Upper lobe of left lung (tissue), 6 donors: ENCODE data around the gene PTPRM. TPM values are rescaled to one million over a fixed set of nuclear protein-coding genes. Genes with fewer than 3 reads are reported as not detected.

Source experiments
- ATAC-seq, 2 donors: fragments of 200-7000 bp; cut with Tn5 transposase; one replicate each; pipeline ENCODE4 v1.9.1; 2022; ENCODE audit warnings: mild to moderate bottlenecking in 2 of 2, moderate library complexity in 2 of 2; ENCODE audit not compliant: low FRiP score in 2 of 2
- DNase-seq, 2 donors: peaks; one replicate each; pipeline ENCODE4 v3.0.0-alpha.2; 2019 to 2020
- H3K27ac ChIP-seq, 4 donors: fragments of 200-600 bp; sonication (generic); one replicate each; pipeline ENCODE4 v1.5.1; 2016 to 2019
- H3K27me3 ChIP-seq, 4 donors: fragments of 200-600 bp; sonication (generic); one replicate each; pipeline ENCODE4 v1.5.1; 2017 to 2019
- H3K36me3 ChIP-seq, 4 donors: fragments of 200-600 bp; sonication (generic); one replicate each; pipeline ENCODE4 v1.5.1; 2016 to 2019
- H3K4me1 ChIP-seq, 4 donors: fragments of 200-600 bp; sonication (generic); one replicate each; pipeline ENCODE4 v1.5.1; 2018 to 2019
- H3K4me3 ChIP-seq, 4 donors: fragments of 200-600 bp; sonication (generic); one replicate each; pipeline ENCODE4 v1.5.1; 2017 to 2019; ENCODE audit warnings: mild to moderate bottlenecking in 2 of 4, moderate library complexity in 1 of 4
- H3K9me3 ChIP-seq, 4 donors: fragments of 200-600 bp; sonication (generic); one replicate each; pipeline ENCODE4 v1.5.1; 2018 to 2019
- CTCF ChIP-seq, 6 experiments: fragments of 450-650 bp in 4 of 6; fragments of 200-600 bp in 2 of 6; sonication (generic) in 2 of 6; IDR thresholded peaks; one replicate each; pipeline ENCODE4 v1.5.1; 2016 to 2019; ENCODE audit warnings: antibody characterized with exemption in 6 of 6
- EP300 ChIP-seq, 4 donors: sonication (generic); formaldehyde crosslinking; IDR thresholded peaks; one replicate each; pipeline ENCODE4 v1.5.1; 2017; ENCODE audit warnings: antibody characterized with exemption in 4 of 4, control low read depth in 2 of 4
- POLR2A ChIP-seq, 4 donors: fragments of 450-650 bp; IDR thresholded peaks; one replicate each; pipeline ENCODE4 v1.5.1; 2016 to 2017; ENCODE audit warnings: antibody characterized with exemption in 4 of 4, mild to moderate bottlenecking in 2 of 4
- POLR2AphosphoS5 ChIP-seq, 2 donors: sonication (generic); formaldehyde crosslinking; IDR thresholded peaks; one replicate each; pipeline ENCODE4 v1.5.1; 2017; ENCODE audit warnings: antibody characterized with exemption in 2 of 2
- WGBS, 2 donors: methylation state at CpG; one replicate each; pipeline ENCODE4 v1.1.5; 2017 to 2018; 5-methylcytosine and 5-hydroxymethylcytosine counted together
- total RNA-seq, 6 donors: library from RNA; depleted of rRNA in 4 of 6; stranded (reverse); fragments of >200 nt in 4 of 6; gene quantifications; one replicate each; pipeline versions ENCODE4 v1.1.0 to v1.2.1, GENCODE V29; 2016 to 2021
- donor health status: DM: no; HTN: no; CAD: no; lungs with moderate emphysema.
- donor health status: DM: no; HTN: yes; CAD: no; lungs with severe emphysema.

PTPRM gene
- total RNA-seq, 6 donors from 2014 or later: 82.0 to 201 (median 154) TPM

GRCh38 chr18:7904529-7904928 lies 337.4 kb downstream of the PTPRM start:
- 90 to 91% methylated on average over 2 of the region's 2 CpGs for WGBS, 2 donors
- TF ChIP-seq POLR2AphosphoS5 (IDR thresholded peaks at IDR 0.05) (no peak), EP300 (IDR thresholded peaks at IDR 0.05) (no peak), POLR2A (IDR thresholded peaks at IDR 0.05) (no peak)
- DNase-seq (no peak), ATAC-seq (no peak)
- H3K27ac ChIP-seq: no peak overlapping the region
- no peaks in the 10 kb centered on the region for H3K36me3 ChIP-seq
- H3K4me1 ChIP-seq: peaks cover 0 to 2% (median 0%) of the 10 kb centered on the region in 4 donors
- H3K9me3 ChIP-seq: no peaks in the 10 kb centered on the region
- no peaks in the 10 kb centered on the region for H3K27me3 ChIP-seq
- no peak overlapping the region for H3K4me3 ChIP-seq

- H3K27me3 ChIP-seq: no peaks in the 10 kb centered on the region
- H3K9me3 ChIP-seq: no peaks in the 10 kb centered on the region
- no peaks in the 10 kb centered on the region for H3K36me3 ChIP-seq
- H3K4me1 ChIP-seq: no peaks in the 10 kb centered on the region
- ATAC-seq (no peak), DNase-seq (no peak)
- 75 to 89% methylated on average over 1 of the region's 1 CpG for WGBS, 2 donors
- no peak overlapping the region for H3K27ac ChIP-seq
- no peak overlapping the region for H3K4me3 ChIP-seq
- TF ChIP-seq EP300 (IDR thresholded peaks at IDR 0.05) (no peak), POLR2A (IDR thresholded peaks at IDR 0.05) (no peak), CTCF (IDR thresholded peaks at IDR 0.05) (no peak), POLR2AphosphoS5 (IDR thresholded peaks at IDR 0.05) (no peak)
Observed at GRCh38 chr18:7908681-7909299, 341.7 kb downstream of the PTPRM start.

GRCh38 chr18:7914834-7915670 lies 347.9 kb downstream of the PTPRM start:
- Histone ChIP-seq H3K36me3 (no peaks in the 10 kb centered on the region), H3K4me1 (no peaks in the 10 kb centered on the region), H3K4me3 (no peak overlapping the region), H3K9me3 (no peaks in the 10 kb centered on the region), H3K27me3 (no peaks in the 10 kb centered on the region), H3K27ac (no peak overlapping the region)
- TF ChIP-seq CTCF (IDR thresholded peaks at IDR 0.05): no peak
- DNase-seq (no peak), ATAC-seq (no peak)
- 77 to 79% methylated on average over 5 of the region's 5 CpGs for WGBS, 2 donors

- Histone ChIP-seq H3K27ac (no peak overlapping the region), H3K4me1 (peaks cover 0 to 19% (median 3%) of the 10 kb centered on the region in 4 donors), H3K9me3 (no peaks in the 10 kb centered on the region), H3K27me3 (no peaks in the 10 kb centered on the region), H3K36me3 (no peaks in the 10 kb centered on the region), H3K4me3 (no peak overlapping the region)
- TF ChIP-seq POLR2AphosphoS5 (IDR thresholded peaks at IDR 0.05) (no peak), EP300 (IDR thresholded peaks at IDR 0.05) (no peak), POLR2A (IDR thresholded peaks at IDR 0.05) (no peak), CTCF (IDR thresholded peaks at IDR 0.05) (no peak)
- DNase-seq (no peak), ATAC-seq (no peak)
- 76 to 84% methylated on average over 2 of the region's 2 CpGs for WGBS, 2 donors
Observed at GRCh38 chr18:7918701-7919100, 351.6 kb downstream of the PTPRM start.

- DNase-seq (no peak), ATAC-seq (no peak)
- H3K4me3 ChIP-seq: no peak overlapping the region
- H3K9me3 ChIP-seq: no peaks in the 10 kb centered on the region
- WGBS, 2 donors: 67 to 85% methylated on average over 2 of the region's 2 CpGs
- H3K36me3 ChIP-seq: no peaks in the 10 kb centered on the region
- no peaks in the 10 kb centered on the region for H3K27me3 ChIP-seq
- peaks cover 0 to 19% (median 3%) of the 10 kb centered on the region in 4 donors for H3K4me1 ChIP-seq
- H3K27ac ChIP-seq: no peak overlapping the region
- no peak for TF ChIP-seq POLR2A (IDR thresholded peaks at IDR 0.05)
- no peak for TF ChIP-seq CTCF (IDR thresholded peaks at IDR 0.05)
- TF ChIP-seq POLR2AphosphoS5 (IDR thresholded peaks at IDR 0.05): no peak
- TF ChIP-seq EP300 (IDR thresholded peaks at IDR 0.05): no peak
Observed at GRCh38 chr18:7919565-7919964, 352.4 kb downstream of the PTPRM start.
